Lower lobe of right lung (tissue), 2 donors: ENCODE results near the gene HTR3E. TPM values are rescaled to one million over a fixed set of nuclear protein-coding genes. Genes with fewer than 3 reads are reported as not detected.

Experiments used
- ATAC-seq, 2 donors: fragments of 200-7000 bp; cut with Tn5 transposase; one replicate each; pipeline ENCODE4 v1.9.1; 2020 to 2022; ENCODE audit warnings: mild to moderate bottlenecking in 2 of 2, moderate library complexity in 2 of 2
- DNase-seq: peaks from one replicate; pipeline ENCODE4 v3.0.0-alpha.2; 2020
- H3K27ac ChIP-seq: fragments of 200-600 bp; one replicate; pipeline ENCODE4 v1.8.0; 2022
- H3K27me3 ChIP-seq: fragments of 200-600 bp; one replicate; pipeline ENCODE4 v1.8.0; 2022; ENCODE audit warnings: low read depth
- H3K36me3 ChIP-seq: fragments of 200-600 bp; one replicate; pipeline ENCODE4 v1.8.0; 2022; ENCODE audit warnings: mild to moderate bottlenecking
- H3K4me1 ChIP-seq: fragments of 200-600 bp; one replicate; pipeline ENCODE4 v1.8.0; 2022
- H3K4me3 ChIP-seq: fragments of 200-600 bp; one replicate; pipeline ENCODE4 v1.8.0; 2022; ENCODE audit warnings: mild to moderate bottlenecking
- H3K9me3 ChIP-seq: fragments of 200-600 bp; one replicate; pipeline ENCODE4 v1.8.0; 2022
- intact Hi-C: fragments of 100-400 bp; cut with DNase I; formaldehyde crosslinking; loops from one replicate; pipeline ENCODE4 v1.11.0; 2022
- total RNA-seq: library from RNA; stranded (reverse); fragmentation: NEBNext Ultra II Directional; extraction: Animal tissue kit (Norgen Biotek cat#: 25700); gene quantifications from one replicate; pipeline ENCODE4 v1.2.1, GENCODE V29; 2021
- TF ChIP-seq, protein P1 (sequence below): fragments of 200-600 bp; IDR thresholded peaks from one replicate; pipeline ENCODE4 v1.8.0; 2022; ENCODE audit warnings: antibody characterized with exemption, mild to moderate bottlenecking
- donor health status: DM: no; HTN: yes; CAD: no; lungs with severe emphysema.

Gene HTR3E
- total RNA-seq, 1 donor from 2014 or later, result not detected

DNA sequence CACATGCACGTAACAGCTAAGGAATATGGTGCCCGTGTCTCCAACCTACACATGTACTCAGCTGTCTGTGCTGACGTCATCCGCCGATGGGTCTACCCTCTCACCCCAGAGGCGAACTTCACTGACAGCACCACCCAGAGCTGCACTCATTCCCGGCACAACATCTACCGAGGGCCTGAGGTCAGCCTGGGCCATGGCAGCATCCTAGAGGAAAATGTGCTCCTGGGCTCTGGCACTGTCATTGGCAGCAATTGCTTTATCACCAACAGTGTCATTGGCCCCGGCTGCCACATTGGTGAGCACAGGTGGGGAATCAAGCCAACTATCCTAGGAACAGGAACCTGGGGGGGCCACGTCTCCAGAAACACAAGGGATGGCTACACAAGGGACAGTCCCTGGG, 43.6 kb downstream of the HTR3E start:
- DNase-seq (no peak), ATAC-seq (no peak)
- TF ChIP-seq, protein P1, sequence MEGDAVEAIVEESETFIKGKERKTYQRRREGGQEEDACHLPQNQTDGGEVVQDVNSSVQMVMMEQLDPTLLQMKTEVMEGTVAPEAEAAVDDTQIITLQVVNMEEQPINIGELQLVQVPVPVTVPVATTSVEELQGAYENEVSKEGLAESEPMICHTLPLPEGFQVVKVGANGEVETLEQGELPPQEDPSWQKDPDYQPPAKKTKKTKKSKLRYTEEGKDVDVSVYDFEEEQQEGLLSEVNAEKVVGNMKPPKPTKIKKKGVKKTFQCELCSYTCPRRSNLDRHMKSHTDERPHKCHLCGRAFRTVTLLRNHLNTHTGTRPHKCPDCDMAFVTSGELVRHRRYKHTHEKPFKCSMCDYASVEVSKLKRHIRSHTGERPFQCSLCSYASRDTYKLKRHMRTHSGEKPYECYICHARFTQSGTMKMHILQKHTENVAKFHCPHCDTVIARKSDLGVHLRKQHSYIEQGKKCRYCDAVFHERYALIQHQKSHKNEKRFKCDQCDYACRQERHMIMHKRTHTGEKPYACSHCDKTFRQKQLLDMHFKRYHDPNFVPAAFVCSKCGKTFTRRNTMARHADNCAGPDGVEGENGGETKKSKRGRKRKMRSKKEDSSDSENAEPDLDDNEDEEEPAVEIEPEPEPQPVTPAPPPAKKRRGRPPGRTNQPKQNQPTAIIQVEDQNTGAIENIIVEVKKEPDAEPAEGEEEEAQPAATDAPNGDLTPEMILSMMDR, result no peak
- Histone ChIP-seq H3K36me3 (peaks cover 83% of the 10 kb centered on the region), H3K4me1 (peaks cover 16% of the 10 kb centered on the region), H3K27ac (no peak overlapping the region), H3K9me3 (no peaks in the 10 kb centered on the region), H3K4me3 (no peak overlapping the region), H3K27me3 (no peaks in the 10 kb centered on the region)
- intact Hi-C loops, result no loop called here

DNA sequence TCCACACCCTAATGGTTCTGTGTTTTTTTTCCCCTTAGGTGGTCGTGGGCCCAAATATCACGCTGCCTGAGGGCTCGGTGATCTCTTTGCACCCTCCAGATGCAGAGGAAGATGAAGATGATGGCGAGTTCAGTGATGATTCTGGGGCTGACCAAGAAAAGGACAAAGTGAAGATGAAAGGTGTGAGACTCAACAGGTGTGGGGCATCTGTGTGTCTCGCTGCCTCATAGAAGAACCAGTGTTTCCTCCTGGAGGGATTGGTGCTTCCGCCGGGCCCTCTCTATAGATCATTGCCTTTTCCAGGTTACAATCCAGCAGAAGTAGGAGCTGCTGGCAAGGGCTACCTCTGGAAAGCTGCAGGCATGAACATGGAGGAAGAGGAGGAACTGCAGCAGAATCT, 45.3 kb downstream of the HTR3E start:
- Histone ChIP-seq H3K27ac (no peak overlapping the region), H3K9me3 (no peaks in the 10 kb centered on the region), H3K4me3 (no peak overlapping the region), H3K36me3 (peaks cover 95% of the 10 kb centered on the region), H3K27me3 (no peaks in the 10 kb centered on the region), H3K4me1 (peaks cover 2% of the 10 kb centered on the region)
- TF ChIP-seq, protein P1, result no peak
- ATAC-seq, result no peak
- intact Hi-C loops, result no loop called here
- no peak for DNase-seq

DNA sequence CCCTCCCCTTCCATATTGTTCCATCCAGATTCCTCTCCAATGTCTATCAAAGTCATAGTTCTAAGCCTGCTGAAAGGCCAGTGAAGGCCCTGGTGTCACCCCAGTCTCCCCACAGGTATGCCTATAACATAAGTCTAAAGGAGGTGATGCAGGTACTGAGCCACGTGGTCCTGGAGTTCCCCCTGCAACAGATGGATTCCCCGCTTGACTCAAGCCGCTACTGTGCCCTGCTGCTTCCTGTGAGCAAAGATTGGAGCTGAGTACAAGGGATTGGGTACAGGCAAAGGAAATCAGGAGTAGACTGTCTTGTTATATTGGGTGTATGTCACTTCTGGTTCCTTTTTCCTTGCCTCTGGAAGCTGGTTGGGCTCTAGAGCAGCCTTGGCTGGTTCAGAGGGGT, 46.5 kb downstream of the HTR3E start:
- TF ChIP-seq, protein P1, result no peak
- DNase-seq (no peak), ATAC-seq (no peak)
- Histone ChIP-seq H3K4me1 (no peaks in the 10 kb centered on the region), H3K9me3 (no peaks in the 10 kb centered on the region), H3K36me3 (peaks cover 85% of the 10 kb centered on the region), H3K27ac (no peak overlapping the region), H3K27me3 (no peaks in the 10 kb centered on the region), H3K4me3 (no peak overlapping the region)
- intact Hi-C loops, result no loop called here

DNA sequence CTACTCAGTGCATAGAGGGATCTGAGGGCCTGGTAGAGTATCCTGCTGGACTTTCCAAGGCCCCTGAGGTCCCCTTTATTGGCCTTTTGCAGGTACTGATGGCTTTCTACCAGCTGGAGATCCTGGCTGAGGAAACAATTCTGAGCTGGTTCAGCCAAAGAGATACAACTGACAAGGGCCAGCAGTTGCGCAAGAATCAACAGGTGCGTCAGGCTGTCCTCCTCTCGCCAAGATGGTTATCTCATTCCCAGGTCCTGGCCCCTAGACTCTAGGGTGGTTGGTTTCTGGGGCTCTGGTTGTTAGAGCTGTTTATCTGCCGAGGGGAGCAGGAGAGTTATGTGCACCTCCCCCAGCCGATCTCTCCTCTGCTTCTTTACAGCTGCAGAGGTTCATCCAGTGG, 47.6 kb downstream of the HTR3E start:
- TF ChIP-seq, protein P1, result no peak
- Histone ChIP-seq H3K27me3 (no peaks in the 10 kb centered on the region), H3K4me3 (no peak overlapping the region), H3K36me3 (peaks cover 74% of the 10 kb centered on the region), H3K4me1 (no peaks in the 10 kb centered on the region), H3K9me3 (no peaks in the 10 kb centered on the region), H3K27ac (no peak overlapping the region)
- ATAC-seq (no peak), DNase-seq (no peak)
- intact Hi-C loops, result no loop called here

DNA sequence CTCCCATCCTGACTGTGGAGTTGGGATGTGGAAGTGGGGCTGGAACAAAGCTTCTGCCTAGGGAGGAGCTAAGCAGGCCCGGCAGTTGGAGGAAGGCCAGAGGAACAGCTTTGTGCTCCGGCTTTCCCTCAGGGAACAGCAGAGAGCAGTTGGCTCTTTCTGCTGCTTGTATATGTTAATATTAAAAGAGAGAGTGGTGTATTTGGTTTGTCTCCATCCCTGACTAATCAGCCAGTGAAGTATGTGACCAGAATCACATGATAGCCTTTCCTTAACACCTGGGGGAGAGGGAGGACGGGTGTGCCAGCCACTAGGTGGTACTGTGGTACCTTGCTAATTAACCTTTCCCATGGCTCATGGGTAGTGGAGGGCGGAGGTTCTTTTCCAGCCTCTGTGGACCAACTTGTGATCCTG, 48.3 kb downstream of the HTR3E start:
- ATAC-seq (peak; percentile 80 to 84), DNase-seq (peak; percentile 51)
- Histone ChIP-seq H3K36me3 (peaks cover 68% of the 10 kb centered on the region), H3K4me1 (no peaks in the 10 kb centered on the region), H3K4me3 (no peak overlapping the region), H3K9me3 (no peaks in the 10 kb centered on the region), H3K27ac (no peak overlapping the region), H3K27me3 (no peaks in the 10 kb centered on the region)
- TF ChIP-seq, protein P1, result peak; percentile 45
- intact Hi-C loops, result no loop called here

DNA sequence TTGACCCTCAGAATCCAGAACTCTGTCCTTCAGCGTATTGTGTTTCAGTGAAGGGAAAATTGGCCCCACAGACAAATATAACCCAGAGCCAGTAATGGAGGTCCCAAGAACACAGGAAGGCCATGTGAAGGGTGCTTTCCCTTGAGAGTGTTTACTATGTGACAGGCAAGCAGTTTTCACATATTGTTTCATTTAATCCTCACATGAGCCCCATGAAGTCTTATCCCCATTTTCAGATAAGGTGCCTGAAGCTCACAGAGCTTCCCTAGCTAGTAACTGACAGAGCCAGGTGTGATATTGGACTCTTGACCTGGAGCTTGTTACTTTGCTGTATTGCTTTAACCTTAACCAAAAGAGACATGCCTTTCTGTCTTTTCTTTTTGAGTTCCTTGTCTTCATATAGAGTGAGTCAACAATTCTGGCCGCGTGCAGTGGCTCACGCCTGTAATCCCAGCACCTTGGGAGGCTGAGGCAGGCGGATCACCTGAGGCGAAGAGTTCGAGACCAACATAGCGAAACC, 48.9 kb downstream of the HTR3E start:
- no peaks in the 10 kb centered on the region for H3K9me3 ChIP-seq
- DNase-seq (no peak), ATAC-seq (no peak)
- intact Hi-C loops, result no loop called here
- H3K36me3 ChIP-seq, result peaks cover 61% of the 10 kb centered on the region
- TF ChIP-seq, protein P1, result no peak
- H3K4me1 ChIP-seq, result no peaks in the 10 kb centered on the region
- no peak overlapping the region for H3K27ac ChIP-seq
- no peaks in the 10 kb centered on the region for H3K27me3 ChIP-seq
- H3K4me3 ChIP-seq, result no peak overlapping the region
